Ishikawa (cell line): ENCODE data around the gene SMAD3.

ENCODE experiments used
- CEBPB ChIP-seq: IDR thresholded peaks from 2 replicates; pipeline ENCODE4 v1.6.1; 2012
- EP300 ChIP-seq: IDR thresholded peaks from 2 replicates; pipeline ENCODE4 v1.6.1; 2012; ENCODE audit warnings: borderline replicate concordance
- NFIC ChIP-seq: IDR thresholded peaks from 2 replicates; pipeline ENCODE4 v1.6.1; 2012
- RAD21 ChIP-seq: IDR thresholded peaks from 2 replicates; pipeline ENCODE4 v1.6.1; 2012; ENCODE audit warnings: low read depth
- TEAD4 ChIP-seq: IDR thresholded peaks from 2 replicates; pipeline ENCODE4 v1.6.1; 2012
- USF1 ChIP-seq: IDR thresholded peaks from 2 replicates; pipeline ENCODE4 v1.6.1; 2012
- YY1 ChIP-seq: IDR thresholded peaks from 2 replicates; pipeline ENCODE4 v1.6.1; 2012; ENCODE audit warnings: low read depth
- TF ChIP-seq, protein P1 (sequence below): IDR thresholded peaks from 2 replicates; pipeline ENCODE4 v1.6.1; 2012

GRCh38 chr15:67181221-67181639, 115.8 kb downstream of the SMAD3 start:
- TF ChIP-seq USF1 (no peak), CEBPB (no peak), EP300 (no peak), RAD21 (no peak), TEAD4 (no peak), NFIC (no peak), YY1 (no peak)
- TF ChIP-seq, protein P1, sequence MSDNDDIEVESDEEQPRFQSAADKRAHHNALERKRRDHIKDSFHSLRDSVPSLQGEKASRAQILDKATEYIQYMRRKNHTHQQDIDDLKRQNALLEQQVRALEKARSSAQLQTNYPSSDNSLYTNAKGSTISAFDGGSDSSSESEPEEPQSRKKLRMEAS: no peak
